ENCODE data around the gene DHRSX.
"Not testable (repeated sequence)": the region's sequence is repeated elsewhere in the genome, so short reads cannot be mapped to it uniquely, and the experiment has no call there.

Gene DHRSX

DNA sequence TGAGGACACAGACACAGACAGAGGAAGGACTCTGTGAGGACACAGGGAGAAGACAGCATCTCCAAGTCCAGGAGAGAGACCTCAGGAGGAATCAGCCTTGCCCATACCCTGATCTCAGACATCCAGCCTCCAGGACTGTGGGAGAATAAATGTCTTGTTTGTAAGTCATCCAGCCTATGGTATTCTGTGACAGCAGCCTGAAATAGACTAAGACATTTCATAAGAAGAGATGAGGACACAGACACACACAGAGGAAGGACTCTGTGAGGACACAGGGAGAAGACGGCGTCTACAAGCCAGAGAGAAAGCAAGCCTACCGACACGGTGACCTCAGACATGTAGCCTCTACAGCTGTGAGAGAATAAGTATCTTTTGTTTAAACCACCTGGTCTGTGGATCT, 112.1 kb downstream of the DHRSX start:
- DNase-seq = no peak

DNA sequence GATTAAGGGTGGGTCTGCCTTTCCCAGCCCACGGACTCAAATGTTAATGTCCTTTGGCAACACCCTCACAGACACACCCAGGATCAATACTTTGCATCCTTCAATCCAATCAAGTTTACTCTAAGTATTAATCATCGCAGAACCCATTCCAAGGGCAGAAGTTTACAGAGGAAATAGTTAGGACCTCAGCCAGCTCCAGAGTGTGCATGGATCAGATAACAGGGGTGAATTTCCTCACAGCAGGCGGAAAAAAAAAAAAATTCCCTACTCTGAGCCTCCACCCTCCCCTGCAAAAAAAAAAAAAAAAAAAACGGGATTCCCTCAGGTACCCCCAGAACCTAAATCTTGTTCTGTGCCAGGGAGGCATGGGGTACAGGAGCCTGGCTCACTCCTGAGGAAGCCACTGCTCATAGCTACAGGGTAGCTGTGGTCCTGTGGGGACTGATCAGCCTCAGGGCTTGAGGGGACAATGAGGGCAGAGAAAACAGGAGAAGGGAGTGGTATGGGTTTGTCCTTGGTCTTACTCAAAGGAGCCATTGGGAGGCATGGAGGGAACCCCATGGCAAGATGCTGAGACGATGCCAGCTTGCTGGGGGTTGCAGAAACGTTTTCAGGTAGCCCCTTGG, 113.0 kb downstream of the DHRSX start:
- no peak for DNase-seq

DNA sequence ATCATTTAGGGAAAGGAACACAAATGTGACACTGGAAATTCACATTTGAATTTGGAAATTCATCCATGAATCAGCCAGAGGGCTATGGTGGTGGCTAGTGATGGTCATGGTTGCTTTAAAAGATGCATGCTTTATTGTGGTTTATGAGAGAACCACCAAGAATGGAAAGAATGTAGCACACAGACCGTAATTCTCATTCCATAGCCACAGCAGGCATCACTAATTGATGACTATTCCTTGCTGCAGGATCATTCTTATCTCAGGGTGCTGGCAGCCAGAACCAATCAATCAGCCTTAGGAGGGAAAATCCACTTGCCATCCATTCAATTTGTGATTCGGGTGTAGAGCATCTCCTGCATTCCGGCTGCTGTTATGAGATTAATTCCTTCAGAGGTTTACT, 115.6 kb downstream of the DHRSX start:
- DNase-seq = no peak

DNA sequence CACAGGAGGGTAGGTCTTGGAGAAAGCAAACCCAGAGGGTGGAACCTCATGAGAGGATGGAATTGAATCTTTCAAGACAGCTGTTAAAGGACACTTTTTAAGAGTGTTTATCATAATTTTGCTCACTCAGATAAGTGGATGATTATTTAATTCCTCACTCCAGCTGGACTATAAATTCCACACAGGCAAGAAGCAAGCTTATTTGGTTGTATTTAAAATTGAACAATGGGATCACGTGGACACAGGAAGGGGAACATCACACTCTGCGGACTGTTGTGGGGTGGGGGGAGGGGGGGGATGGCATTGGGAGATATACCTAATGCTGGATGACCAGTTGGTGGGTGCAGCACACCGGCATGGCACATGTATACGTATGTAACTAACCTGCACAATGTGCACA, 116.3 kb downstream of the DHRSX start:
- DNase-seq = no peak

DNA sequence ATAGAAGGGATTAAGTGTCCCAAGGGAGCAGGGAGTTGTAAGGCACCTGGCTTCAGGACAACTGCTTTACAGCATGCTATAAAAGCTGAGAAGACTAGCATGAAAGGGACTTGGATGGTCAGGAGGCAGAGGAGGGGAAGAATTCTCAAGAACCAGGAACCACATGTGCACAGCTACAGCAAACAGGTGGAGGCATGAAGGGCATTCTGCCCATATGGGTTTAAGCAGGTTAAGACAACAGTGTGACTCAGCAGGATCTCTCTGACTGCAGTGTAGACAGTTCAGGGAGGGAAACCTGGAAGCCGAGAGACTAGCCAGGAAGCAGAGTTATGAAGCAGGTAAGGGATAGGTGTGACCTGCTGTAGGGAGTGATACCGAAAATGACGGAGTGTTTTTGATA, 117.0 kb downstream of the DHRSX start:
- no peak for DNase-seq

DNA sequence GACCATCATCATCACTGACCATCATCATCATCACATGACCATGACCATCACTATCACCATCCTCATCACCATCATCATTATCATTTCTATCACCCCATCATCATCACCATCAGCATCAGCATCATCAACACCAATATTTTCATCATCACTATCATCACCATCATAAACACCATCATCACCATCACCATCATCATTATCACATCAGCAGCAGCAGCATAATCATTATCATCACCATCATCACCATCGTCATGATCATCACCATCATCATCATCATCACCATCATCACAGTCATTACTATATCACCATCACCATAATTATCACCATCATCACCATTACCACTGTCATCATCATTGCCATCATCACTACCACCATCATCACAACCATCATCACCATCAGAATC, 117.6 kb downstream of the DHRSX start:
- no peak for DNase-seq

DNA sequence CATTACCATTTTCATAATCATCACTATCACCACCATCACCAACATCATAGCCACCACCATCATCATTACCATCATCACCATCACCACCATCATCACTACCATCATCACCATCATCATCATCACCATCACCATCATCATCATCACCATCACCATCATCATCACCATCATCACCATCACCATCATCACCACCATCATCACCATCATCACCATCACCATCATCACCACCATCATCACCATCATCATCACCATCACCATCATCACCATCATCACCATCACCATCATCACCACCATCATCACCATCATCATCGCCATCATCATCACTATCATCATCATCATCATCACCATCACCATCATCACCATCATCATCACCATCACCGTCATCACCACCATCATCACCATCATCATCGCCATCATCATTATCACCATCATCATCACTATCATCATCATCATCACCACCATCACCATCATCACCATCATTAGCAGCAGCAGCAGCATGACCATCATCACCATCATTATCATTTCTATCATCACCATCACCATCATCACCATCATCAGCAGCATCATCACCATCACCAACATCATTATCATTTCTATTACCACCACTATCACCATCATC, 118.2 kb downstream of the DHRSX start:
- not testable (repeated sequence) for DNase-seq

DNA sequence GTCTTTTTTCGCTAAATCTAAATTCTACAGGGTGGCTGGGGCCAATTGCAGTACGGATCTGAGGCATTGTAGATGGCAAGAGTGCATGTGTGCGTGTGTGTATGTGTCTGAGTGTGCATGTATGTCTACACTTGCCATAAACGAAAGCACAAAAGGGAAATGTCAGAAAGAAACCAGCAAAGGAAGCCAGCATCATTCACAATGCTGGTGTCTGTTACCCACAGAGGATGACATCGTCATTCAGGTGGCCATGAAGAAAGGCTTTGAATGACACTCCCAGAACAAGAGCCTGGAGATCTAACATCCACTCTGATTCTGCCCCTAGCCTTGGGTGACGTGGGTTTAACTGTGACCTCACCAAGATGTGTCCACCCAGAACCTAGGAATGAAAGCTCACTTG, 124.6 kb downstream of the DHRSX start:
- no peak for DNase-seq

DNA sequence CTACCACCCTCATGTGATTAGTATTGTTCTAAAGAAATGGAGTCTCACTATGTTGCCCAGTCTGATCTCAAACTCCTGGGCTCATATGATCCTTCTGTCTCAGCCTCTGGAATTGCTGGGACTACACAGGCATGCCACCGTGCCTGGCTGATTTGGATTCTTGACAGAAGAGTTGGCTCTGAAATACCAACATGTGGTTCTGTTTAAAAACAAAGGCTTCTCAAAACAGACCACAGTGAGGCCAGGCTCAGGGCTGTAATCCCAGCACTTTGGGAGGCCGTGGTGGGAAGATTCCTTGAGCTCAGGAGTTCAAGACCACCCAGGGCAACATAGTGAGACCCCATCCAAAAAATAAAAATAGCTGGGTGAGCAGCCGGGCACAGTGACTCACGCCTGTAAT, 126.7 kb downstream of the DHRSX start:
- DNase-seq = no peak

DNA sequence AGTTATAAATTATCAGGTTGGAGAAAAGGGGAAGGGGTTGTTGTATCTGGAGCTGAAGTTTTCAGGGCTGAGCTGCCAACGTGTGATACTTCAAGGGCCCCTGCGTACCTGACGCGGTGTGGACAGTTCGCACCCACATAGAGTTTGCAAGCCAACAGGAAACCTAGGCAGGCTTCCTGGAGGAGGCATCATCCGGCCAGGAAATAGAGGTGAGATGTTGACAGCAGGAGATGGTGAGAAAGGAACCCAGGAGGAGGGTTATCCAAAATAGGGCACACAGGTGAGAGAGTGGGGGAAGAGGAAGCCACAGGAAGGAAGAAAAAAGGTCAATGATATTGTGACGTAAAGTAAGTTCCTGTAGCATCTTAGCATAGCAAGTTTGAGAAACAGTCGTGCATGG, 127.2 kb downstream of the DHRSX start:
- no peak for DNase-seq

DNA sequence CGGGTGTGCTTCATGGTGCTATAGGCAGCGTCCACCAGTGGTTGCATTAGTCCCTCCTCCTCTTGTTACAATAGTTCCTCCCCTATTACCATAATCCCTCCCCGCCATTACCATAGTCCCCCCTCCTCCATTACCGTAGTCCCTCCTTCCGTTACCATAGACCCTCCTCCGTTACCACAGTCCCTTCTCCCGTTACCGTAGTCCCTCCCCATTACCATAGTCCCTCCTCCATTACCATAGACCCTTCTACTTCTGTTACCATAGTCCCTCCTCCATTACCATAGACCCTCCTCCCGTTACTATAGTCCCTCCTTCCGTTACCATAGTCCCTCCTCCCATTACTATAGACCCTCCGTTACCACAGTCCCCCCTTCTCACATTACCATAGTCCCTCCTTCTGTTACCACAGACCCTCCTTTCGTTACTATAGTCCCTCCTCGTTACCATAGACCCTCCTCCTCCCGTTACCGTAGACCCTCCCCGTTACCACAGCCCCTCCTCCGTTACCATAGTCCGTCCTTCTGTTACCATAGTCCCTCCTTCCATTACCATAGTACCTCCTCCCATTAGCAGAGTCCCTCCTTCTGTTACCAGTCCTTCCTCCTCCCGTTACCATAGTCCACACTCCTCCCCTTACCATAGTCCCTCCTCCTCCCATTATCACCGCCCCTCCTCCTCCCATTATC, 129.6 kb downstream of the DHRSX start:
- DNase-seq = no peak

DNA sequence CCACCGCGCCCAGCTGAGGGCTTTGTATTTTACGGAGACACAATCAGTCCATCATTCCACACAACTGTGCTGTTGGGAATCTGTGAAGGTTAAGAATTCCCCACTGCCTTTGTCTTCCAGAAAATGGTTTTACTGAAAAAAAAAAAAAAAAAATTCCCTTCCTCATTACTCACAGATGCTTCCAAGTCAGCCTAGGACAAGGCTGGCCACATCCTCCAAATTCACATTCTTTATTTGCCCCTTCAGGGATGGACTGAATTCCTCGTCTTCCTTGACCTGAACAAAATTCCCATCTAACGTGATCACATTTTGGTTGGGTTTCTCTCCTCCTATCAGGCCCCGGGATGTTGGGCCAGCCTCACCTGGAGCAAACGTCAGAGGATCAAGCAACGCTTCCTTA, 130.3 kb downstream of the DHRSX start:
- DNase-seq = no peak

DNA sequence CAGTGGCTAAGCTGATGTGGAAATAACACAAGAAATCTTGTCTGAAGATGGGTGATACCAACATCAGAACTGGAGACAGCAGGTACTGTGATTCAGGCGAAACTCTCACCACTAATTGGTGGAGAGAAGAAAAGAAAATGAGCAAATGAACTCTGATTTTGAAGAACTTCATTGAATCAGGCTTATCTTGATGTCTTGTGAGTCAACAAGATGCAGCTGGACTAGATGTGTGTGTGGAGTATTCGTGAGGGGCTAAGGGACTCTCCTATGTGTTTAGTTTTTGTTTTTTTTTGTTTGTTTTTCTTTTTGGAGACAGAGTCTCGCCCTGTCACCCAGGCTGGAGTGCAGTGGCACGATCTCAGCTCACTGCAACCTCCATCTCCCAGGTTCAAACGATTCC, 131.6 kb downstream of the DHRSX start:
- DNase-seq = no peak

DNA sequence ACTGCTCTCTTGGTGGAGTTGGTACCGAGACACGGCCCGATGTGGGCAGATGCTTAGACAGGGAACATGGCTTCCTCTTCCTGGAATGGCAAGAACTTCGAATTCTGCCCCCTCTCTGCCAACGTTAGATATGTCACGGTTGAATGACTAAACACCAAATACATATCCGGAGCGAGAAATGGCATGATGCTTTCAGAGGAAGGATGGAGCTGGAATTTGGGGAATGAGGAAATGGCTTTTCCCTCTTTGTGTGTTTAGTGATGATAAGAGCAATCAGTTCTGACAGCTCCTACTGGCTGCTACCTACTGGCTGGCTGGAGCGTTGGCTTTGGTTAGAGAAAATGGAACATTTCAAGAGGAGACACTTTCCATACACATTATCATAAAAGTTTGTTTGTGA, 140.0 kb downstream of the DHRSX start:
- no peak for DNase-seq

DNA sequence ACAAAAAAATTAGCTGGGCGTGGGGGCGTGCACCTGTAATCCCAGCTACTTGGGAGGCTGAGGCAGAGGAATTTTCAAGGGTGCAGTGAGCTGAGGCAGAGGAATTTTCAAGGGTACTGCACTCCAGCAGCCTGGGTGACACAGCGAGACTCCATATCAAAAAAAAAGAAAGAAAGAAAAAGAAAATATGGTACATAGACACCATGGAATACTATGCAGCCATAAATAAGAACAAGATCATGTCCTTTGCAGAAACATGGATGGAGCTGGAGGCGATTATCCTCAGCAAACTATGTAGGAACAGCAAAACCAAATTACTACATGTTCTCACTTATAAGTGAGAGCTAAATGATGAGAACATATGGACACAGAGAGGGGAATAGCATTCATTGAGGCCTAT, 141.3 kb downstream of the DHRSX start:
- not testable (repeated sequence) for DNase-seq

DNA sequence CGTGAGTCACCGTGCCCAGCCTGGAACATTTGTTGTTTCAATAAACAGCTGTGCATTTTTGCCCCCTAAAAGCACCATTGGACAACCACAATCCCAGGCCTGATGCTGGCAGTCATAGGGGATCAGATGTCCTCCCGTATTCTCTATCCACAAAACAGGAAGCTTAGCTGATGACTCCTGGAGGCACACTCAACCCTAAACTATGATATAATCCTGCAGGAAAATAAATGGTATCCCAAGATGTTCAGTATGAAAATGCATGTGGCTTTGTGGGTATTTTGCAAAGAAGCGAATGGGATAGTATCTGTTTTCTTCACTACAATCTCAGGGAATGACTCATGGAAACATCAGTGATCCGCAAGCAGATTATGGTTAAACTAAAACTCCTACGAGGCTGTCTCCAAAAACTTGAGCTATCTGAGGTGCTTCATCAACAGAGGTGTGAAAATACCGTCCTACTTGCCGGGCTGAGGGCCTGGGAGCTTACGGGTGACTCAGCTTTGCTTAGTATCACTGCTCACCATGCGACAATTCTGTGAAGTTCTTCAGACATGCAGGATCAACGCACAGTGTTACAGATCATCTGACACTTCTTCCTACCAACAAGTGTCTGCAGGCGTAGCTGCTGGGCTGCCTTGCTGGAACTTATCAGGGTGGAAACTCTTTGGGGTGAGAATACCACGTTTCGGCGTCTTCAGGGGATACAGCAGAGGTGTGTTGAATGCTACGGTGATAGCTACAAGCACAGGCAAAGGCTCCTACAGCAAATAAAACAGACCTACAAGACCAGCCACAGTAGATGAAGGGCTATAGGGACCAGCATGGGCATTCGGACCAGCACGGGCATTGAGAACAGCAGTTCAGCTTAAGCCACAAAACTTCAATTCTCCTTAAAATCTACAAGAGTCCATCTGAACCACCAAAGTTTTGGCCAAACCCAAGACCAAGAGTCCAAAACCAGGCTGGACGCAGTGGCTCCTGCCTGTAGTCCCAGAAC, 148.5 kb downstream of the DHRSX start:
- DNase-seq = no peak

DNA sequence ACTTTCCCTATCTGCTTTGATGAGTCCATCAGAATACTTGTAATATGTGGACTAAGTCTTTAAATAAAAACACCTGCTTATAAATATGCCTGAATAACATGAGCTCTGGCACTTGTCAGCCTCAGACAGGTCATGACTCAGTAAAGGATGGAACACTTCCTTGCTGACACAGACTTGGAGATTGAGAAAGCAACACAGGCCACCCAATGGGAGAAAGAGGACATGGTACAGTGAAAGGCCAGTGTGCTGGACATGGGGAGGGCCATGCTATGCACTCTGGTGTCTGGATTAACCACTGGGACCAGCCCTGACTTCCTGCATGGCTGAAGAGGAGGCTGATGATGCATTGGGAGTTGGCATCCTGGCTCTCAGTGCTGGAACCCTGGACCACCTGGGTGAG, 149.5 kb downstream of the DHRSX start:
- no peak for DNase-seq

DNA sequence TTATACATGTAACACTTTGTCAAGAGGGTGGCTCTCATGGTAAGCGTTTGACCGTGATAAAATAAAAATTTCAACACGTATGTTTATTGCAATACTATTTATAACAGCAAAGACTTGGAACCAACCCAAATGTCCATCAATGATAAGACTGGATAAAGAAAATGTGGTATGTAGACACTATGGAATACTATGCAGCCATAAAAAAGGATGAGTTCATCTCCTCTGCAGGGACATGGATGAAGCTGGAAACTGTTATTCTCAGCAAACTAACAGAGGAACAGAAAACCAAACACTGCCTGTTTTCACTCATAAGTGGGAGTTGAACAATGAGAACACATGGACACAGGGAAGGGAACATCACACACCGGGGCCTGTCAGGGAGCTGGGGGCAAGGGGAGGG, 150.1 kb downstream of the DHRSX start:
- DNase-seq = not testable (repeated sequence)

DNA sequence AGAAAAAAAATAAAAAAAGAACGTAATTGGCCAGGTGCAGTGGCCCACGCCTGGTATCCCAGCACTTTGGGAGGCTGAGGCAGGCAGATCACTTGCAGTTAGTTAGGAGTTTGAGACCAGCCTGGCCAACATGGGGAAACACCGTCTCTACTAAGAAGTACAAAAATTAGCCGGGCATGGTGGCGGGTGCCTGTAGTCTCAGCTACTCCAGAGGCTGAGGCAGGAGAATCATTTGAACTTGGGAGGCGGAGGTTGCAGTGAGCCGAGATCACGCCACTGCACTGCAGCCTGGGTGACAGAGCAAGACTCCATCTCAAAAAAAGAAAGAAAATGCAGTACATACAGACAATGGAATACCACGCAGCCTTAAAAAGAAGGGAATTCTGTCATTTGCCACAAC, 150.7 kb downstream of the DHRSX start:
- DNase-seq = not testable (repeated sequence)

DNA sequence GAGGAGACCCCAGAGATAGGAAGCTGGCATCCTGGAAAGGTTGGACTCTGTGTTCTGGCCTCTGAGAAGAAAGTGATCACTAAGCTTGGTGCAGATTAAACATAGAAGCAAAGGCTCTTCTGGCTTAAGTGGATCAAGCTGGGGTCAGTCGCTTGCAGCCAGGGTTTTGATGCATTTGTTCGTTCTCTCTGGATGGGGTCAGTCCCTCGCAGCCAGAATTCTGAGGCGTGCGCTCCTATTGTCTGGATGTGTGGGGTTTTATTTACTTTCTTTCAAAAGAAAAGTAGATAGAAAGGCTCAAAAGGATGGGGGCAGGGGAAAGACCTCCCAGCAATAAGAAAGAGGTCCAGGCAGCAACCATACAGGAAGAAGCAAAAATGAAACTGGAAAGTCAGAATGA, 152.6 kb downstream of the DHRSX start:
- no peak for DNase-seq

DNA sequence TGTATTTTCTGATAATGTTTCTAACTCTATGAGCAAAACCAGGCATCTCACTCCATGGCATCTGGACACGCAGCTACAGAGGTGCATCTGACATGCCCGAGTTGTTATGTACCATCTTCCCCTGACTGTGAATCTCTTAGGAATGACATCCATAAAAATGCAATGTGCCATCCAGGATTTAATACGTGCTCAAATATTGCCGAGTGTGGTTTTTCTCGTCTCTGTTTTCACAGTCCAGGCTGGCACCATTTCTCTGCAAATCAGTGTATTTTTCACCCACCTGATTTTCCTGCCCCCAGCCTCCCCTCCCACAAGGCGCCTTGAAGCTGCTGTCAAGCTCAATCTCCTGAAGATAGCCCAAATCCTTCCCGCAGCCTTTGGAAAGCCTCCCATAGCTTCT, 154.6 kb downstream of the DHRSX start:
- no peak for DNase-seq

DNA sequence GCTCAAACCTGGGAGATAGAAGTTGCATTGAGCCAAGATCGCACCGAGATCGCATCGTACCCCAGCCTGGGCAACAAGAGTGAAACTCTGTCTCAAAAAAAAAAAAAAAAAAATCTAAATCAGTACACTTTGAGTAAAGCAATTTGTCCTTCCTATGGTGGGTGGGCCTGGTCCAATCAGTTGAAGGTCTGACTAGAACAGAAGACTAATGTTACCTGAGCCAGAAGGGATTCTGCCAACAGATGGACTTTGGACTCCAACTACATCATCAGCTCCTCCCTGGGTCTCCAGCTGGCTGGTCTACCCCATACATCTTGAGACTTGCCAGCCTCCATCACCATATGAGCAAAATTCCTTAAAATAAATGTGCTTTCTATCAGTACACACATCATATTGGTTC, 155.2 kb downstream of the DHRSX start:
- DNase-seq = no peak

DNA sequence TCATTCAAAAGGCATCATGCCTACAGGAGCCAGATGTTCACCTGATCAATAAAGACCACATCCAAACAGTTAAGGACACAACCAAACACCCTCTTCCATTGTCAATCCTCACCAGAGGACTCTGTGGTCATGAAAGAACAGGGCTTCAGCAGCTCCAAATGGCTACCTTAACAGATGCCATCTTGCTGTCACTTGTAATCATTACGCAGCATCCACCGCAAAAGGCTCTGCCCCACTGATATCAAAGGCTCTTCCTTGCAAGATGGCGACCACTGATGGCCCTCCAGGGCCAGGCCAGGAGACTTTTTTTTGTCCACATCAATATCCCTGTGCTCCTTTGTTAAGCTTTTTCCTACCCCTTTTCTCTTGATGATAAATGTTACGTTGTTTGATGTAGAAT, 157.4 kb downstream of the DHRSX start:
- DNase-seq = no peak
